MM.1S (cell line): ENCODE data around the gene MROH2A.

Experiments
- DNase-seq: peaks from one replicate; pipeline ENCODE4 v3.0.0-alpha.2; 2015
- H2AFZ ChIP-seq: fragments of 300-600 bp; sonication (generic); 2 replicates; pipeline ENCODE4 v1.6.0; 2016; ENCODE audit warnings: antibody characterized with exemption, low read length
- H3F3A ChIP-seq: fragments of 300-600 bp; sonication (generic); 2 replicates; pipeline ENCODE4 v1.6.1; 2016; ENCODE audit warnings: mild to moderate bottlenecking, antibody characterized with exemption, low read length, moderate library complexity, mixed read lengths; ENCODE audit not compliant: insufficient read depth
- H3K27ac ChIP-seq: fragments of 300-600 bp; sonication (generic); 2 replicates; pipeline ENCODE4 v1.5.1; 2016; ENCODE audit warnings: mild to moderate bottlenecking, low read length
- H3K27me3 ChIP-seq: fragments of 300-600 bp; sonication (generic); replicated peaks from 2 replicates; pipeline ENCODE4 v1.6.0; 2016; ENCODE audit warnings: low read length; ENCODE audit not compliant: insufficient read depth
- H3K36me3 ChIP-seq: fragments of 300-600 bp; sonication (generic); replicated peaks from 2 replicates; pipeline ENCODE4 v1.6.1; 2016; ENCODE audit warnings: mild to moderate bottlenecking, low read length, mixed read lengths; ENCODE audit not compliant: insufficient read depth
- H3K4me1 ChIP-seq: fragments of 300-600 bp; sonication (generic); 2 replicates; pipeline ENCODE4 v1.6.1; 2016; ENCODE audit warnings: low read length, mixed read lengths
- H3K4me2 ChIP-seq: fragments of 300-600 bp; sonication (generic); 2 replicates; pipeline ENCODE4 v1.6.0; 2016; ENCODE audit warnings: low read depth, low read length
- H3K4me3 ChIP-seq: fragments of 300-600 bp; sonication (generic); 2 replicates; pipeline ENCODE4 v1.5.1; 2016; ENCODE audit warnings: low read length, mixed read lengths
- H3K79me2 ChIP-seq: fragments of 300-600 bp; sonication (generic); 2 replicates; pipeline ENCODE4 v1.6.1; 2016; ENCODE audit warnings: mixed run types, low read length, mixed read lengths
- H3K9ac ChIP-seq: fragments of 300-600 bp; sonication (generic); 2 replicates; pipeline ENCODE4 v1.6.1; 2016; ENCODE audit warnings: low read length, mixed read lengths
- H3K9me2 ChIP-seq: fragments of 300-600 bp; sonication (generic); replicated peaks from 2 replicates; pipeline ENCODE4 v1.6.1; 2016; ENCODE audit warnings: mild to moderate bottlenecking, low read length, mixed read lengths; ENCODE audit not compliant: insufficient read depth
- H3K9me3 ChIP-seq: fragments of 300-600 bp; sonication (generic); replicated peaks from 2 replicates; pipeline ENCODE4 v1.6.1; 2016; ENCODE audit warnings: mild to moderate bottlenecking, low read length, mixed read lengths; ENCODE audit not compliant: insufficient read depth
- H4K20me1 ChIP-seq: fragments of 300-600 bp; sonication (generic); 2 replicates; pipeline ENCODE4 v1.6.1; 2016; ENCODE audit warnings: mild to moderate bottlenecking, low read length, moderate library complexity, mixed read lengths; ENCODE audit not compliant: insufficient read depth
- CTCF ChIP-seq: fragments of 300-600 bp; sonication (generic); IDR thresholded peaks from 2 replicates; pipeline ENCODE4 v1.5.1; 2016; ENCODE audit warnings: antibody characterized with exemption, low read length, mixed read lengths
- EZH2 ChIP-seq: fragments of 300-600 bp; sonication (generic); optimal IDR thresholded peaks from 2 replicates; pipeline ENCODE3; 2017; ENCODE audit warnings: low read depth, mild to moderate bottlenecking, antibody characterized with exemption, low read length, mixed read lengths
- EZH2phosphoT487 ChIP-seq: fragments of 300-600 bp; sonication (generic); IDR thresholded peaks from 2 replicates; pipeline ENCODE4 v1.6.1; 2018; ENCODE audit warnings: antibody characterized with exemption, low read length

MROH2A gene

GRCh38 chr2:233823731-233824121 lies 45.6 kb downstream of the MROH2A start:
- no peaks in the 10 kb centered on the region for H3K9me2 ChIP-seq
- TF ChIP-seq EZH2: no peak
- no peak for TF ChIP-seq CTCF
- TF ChIP-seq EZH2phosphoT487: no peak
- no peaks in the 10 kb centered on the region for H4K20me1 ChIP-seq
- no peak overlapping the region for H3K9ac ChIP-seq
- no peaks in the 10 kb centered on the region for H3K36me3 ChIP-seq
- no peaks in the 10 kb centered on the region for H3K4me1 ChIP-seq
- H3K9me3 ChIP-seq: no peaks in the 10 kb centered on the region
- no peak overlapping the region for H3K4me2 ChIP-seq
- H3K27ac ChIP-seq: no peak overlapping the region
- no peak for DNase-seq
- no peak overlapping the region for H3K4me3 ChIP-seq
- H3K27me3 ChIP-seq: no peaks in the 10 kb centered on the region
- no peak overlapping the region for H2AFZ ChIP-seq
- no peaks in the 10 kb centered on the region for H3F3A ChIP-seq
- no peaks in the 10 kb centered on the region for H3K79me2 ChIP-seq

GRCh38 chr2:233824373-233824772 lies 46.2 kb downstream of the MROH2A start:
- H4K20me1 ChIP-seq: no peaks in the 10 kb centered on the region
- H3K9ac ChIP-seq: no peak overlapping the region
- no peak for DNase-seq
- H3K27ac ChIP-seq: no peak overlapping the region
- no peaks in the 10 kb centered on the region for H3K4me1 ChIP-seq
- H3K4me3 ChIP-seq: no peak overlapping the region
- no peaks in the 10 kb centered on the region for H3K9me3 ChIP-seq
- no peaks in the 10 kb centered on the region for H3K36me3 ChIP-seq
- H3K27me3 ChIP-seq: no peaks in the 10 kb centered on the region
- no peak overlapping the region for H3K4me2 ChIP-seq
- H3K9me2 ChIP-seq: no peaks in the 10 kb centered on the region
- H3F3A ChIP-seq: no peaks in the 10 kb centered on the region
- TF ChIP-seq EZH2 (no peak), EZH2phosphoT487 (no peak), CTCF (no peak)
- H2AFZ ChIP-seq: no peak overlapping the region
- no peaks in the 10 kb centered on the region for H3K79me2 ChIP-seq

- H3K9me2 ChIP-seq: no peaks in the 10 kb centered on the region
- no peaks in the 10 kb centered on the region for H3F3A ChIP-seq
- no peaks in the 10 kb centered on the region for H3K79me2 ChIP-seq
- no peak overlapping the region for H3K4me3 ChIP-seq
- no peak overlapping the region for H3K9ac ChIP-seq
- H3K27ac ChIP-seq: no peak overlapping the region
- H3K27me3 ChIP-seq: no peaks in the 10 kb centered on the region
- no peak for DNase-seq
- H4K20me1 ChIP-seq: no peaks in the 10 kb centered on the region
- no peak overlapping the region for H3K4me2 ChIP-seq
- H3K4me1 ChIP-seq: no peaks in the 10 kb centered on the region
- no peaks in the 10 kb centered on the region for H3K36me3 ChIP-seq
- no peaks in the 10 kb centered on the region for H3K9me3 ChIP-seq
- TF ChIP-seq EZH2: no peak
- H2AFZ ChIP-seq: no peak overlapping the region
These were observed 50.5 kb downstream of the MROH2A start for GRCh38 chr2:233828546-233829192.
